Fibroblast of villous mesenchyme (primary cell): ENCODE results near the gene DUOXA2. TPM values are rescaled to one million over a fixed set of nuclear protein-coding genes. Genes with fewer than 3 reads are reported as not detected.

Experiments
- DNase-seq: peaks from one replicate; pipeline ENCODE4 v3.0.0-alpha.2; 2010; ENCODE audit warnings: low read depth
- H3K4me3 ChIP-seq: 2 replicates; pipeline ENCODE4 v1.5.1; 2011; ENCODE audit warnings: low read depth, mild to moderate bottlenecking, low read length
- CTCF ChIP-seq: IDR thresholded peaks from 2 replicates; pipeline ENCODE4 v1.5.1; 2012; ENCODE audit warnings: low read depth, mild to moderate bottlenecking, low read length; ENCODE audit not compliant: insufficient read depth
- total RNA-seq: library from RNA; depleted of rRNA; stranded (reverse); fragments of >200 nt; gene quantifications from 2 replicates; pipeline ENCODE4 v1.2.3, GENCODE V29; 2012

The DUOXA2 gene
- total RNA-seq, 1 donor, result not detected

- no peak for DNase-seq
- no peak overlapping the region for H3K4me3 ChIP-seq
- TF ChIP-seq CTCF, result no peak
Measured at GRCh38 chr15:45139770-45140169, 25.6 kb downstream of the DUOXA2 start.

- no peak overlapping the region for H3K4me3 ChIP-seq
- no peak for DNase-seq
- TF ChIP-seq CTCF, result no peak
Measured at GRCh38 chr15:45140557-45141250, 26.6 kb downstream of the DUOXA2 start.

GRCh38 chr15:45141386-45141785, 27.3 kb downstream of the DUOXA2 start:
- H3K4me3 ChIP-seq, result no peak overlapping the region
- no peak for TF ChIP-seq CTCF
- DNase-seq, result no peak

- no peak for DNase-seq
- TF ChIP-seq CTCF, result no peak
- no peak overlapping the region for H3K4me3 ChIP-seq
Measured at GRCh38 chr15:45143056-45143455, 28.9 kb downstream of the DUOXA2 start.

- no peak overlapping the region for H3K4me3 ChIP-seq
- DNase-seq, result no peak
- no peak for TF ChIP-seq CTCF
Measured at GRCh38 chr15:45143946-45144345, 29.8 kb downstream of the DUOXA2 start.

GRCh38 chr15:45144775-45145174, 30.6 kb downstream of the DUOXA2 start:
- TF ChIP-seq CTCF, result no peak
- no peak overlapping the region for H3K4me3 ChIP-seq
- DNase-seq, result no peak

- TF ChIP-seq CTCF, result no peak
- peak; percentile 4 for DNase-seq
Measured at GRCh38 chr15:45146405-45146804, 32.3 kb downstream of the DUOXA2 start.

More at GRCh38 chr15:45146405-45146804, 32.3 kb downstream of the DUOXA2 start:
- H3K4me3 ChIP-seq, result no peak overlapping the region
